GM12878 (cell line): ENCODE measurements around the gene SURF4. TPM values are rescaled to one million over a fixed set of nuclear protein-coding genes. Genes with fewer than 3 reads are reported as not detected.

Source experiments
- BCLAF1 ChIP-seq: fragments of 450-650 bp; IDR thresholded peaks from 2 replicates; pipeline ENCODE4 v1.6.1; 2017; ENCODE audit warnings: antibody characterized with exemption, mild to moderate bottlenecking, moderate library complexity
- ETV6 ChIP-seq, 2 experiments: fragments of 450-650 bp in 1 of 2; IDR thresholded peaks in 1 of 2; conservative IDR thresholded peaks in 1 of 2; 2 replicates each; pipeline ENCODE4 v1.6.1; 2014; ENCODE audit warnings: antibody characterized with exemption in 1 of 2, borderline replicate concordance in 1 of 2, low read depth in 1 of 2, mild to moderate bottlenecking in 1 of 2, moderate library complexity in 1 of 2
- FOXK2 ChIP-seq: fragments of 450-650 bp; IDR thresholded peaks from 2 replicates; pipeline ENCODE4 v1.6.1; 2017; ENCODE audit warnings: mild to moderate bottlenecking, moderate library complexity
- IKZF2 ChIP-seq, 2 experiments: fragments of 450-650 bp; IDR thresholded peaks; 2 replicates each; pipeline ENCODE4 v1.6.1; 2017; ENCODE audit warnings: mild to moderate bottlenecking in 2 of 2, moderate library complexity in 2 of 2
- LARP7 ChIP-seq: fragments of 450-650 bp; IDR thresholded peaks from 2 replicates; pipeline ENCODE4 v1.6.1; 2017; ENCODE audit warnings: mild to moderate bottlenecking
- MEF2B ChIP-seq: fragments of 450-650 bp; IDR thresholded peaks from 2 replicates; pipeline ENCODE4 v1.6.1; 2018; ENCODE audit warnings: mild to moderate bottlenecking, moderate library complexity; ENCODE audit not compliant: partially characterized antibody, poor library complexity, severe bottlenecking
- MYC ChIP-seq: IDR thresholded peaks from 2 replicates; pipeline ENCODE4 v1.6.1; 2011; ENCODE audit warnings: mild to moderate bottlenecking, low read length, moderate library complexity, inconsistent platforms; ENCODE audit not compliant: insufficient read depth, insufficient replicate concordance, insufficient read length, severe bottlenecking
- NR2F1 ChIP-seq: fragments of 450-650 bp; conservative IDR thresholded peaks from 2 replicates; pipeline ENCODE4 v1.6.1; 2017; ENCODE audit warnings: mild to moderate bottlenecking
- POLR2AphosphoS2 ChIP-seq: IDR thresholded peaks from 2 replicates; pipeline ENCODE4 v1.6.1; 2011; ENCODE audit warnings: low read depth, mild to moderate bottlenecking, low read length, improper control_type of control experiment, moderate library complexity
- POU2F2 ChIP-seq: IDR thresholded peaks from 3 replicates; pipeline ENCODE4 v1.6.1; 2011; ENCODE audit warnings: low read depth, mild to moderate bottlenecking, low read length, borderline replicate concordance
- RCOR1 ChIP-seq: conservative IDR thresholded peaks from 2 replicates; pipeline ENCODE4 v1.6.1; 2012; ENCODE audit warnings: low read depth, low read length, improper control_type of control experiment
- SMAD1 ChIP-seq: fragments of 450-650 bp; IDR thresholded peaks from 2 replicates; pipeline ENCODE4 v1.6.1; 2018; ENCODE audit warnings: mild to moderate bottlenecking, low read depth; ENCODE audit not compliant: partially characterized antibody
- SMC3 ChIP-seq: IDR thresholded peaks from 2 replicates; pipeline ENCODE4 v1.6.1; 2011; ENCODE audit warnings: low read length, improper control_type of control experiment, borderline replicate concordance
- TCF12 ChIP-seq: IDR thresholded peaks from 2 replicates; pipeline ENCODE4 v1.6.1; 2011; ENCODE audit warnings: low read depth, mild to moderate bottlenecking, low read length
- YBX1 ChIP-seq: fragments of 450-650 bp; IDR thresholded peaks from 2 replicates; pipeline ENCODE4 v1.6.1; 2016; ENCODE audit warnings: antibody characterized with exemption
- polyA plus RNA-seq, 11 experiments: library from polyadenylated mRNA; depleted of rRNA in 4 of 11; unstranded in 6 of 11; stranded (reverse) in 5 of 11; fragments of >200 nt; fragmentation: Nextera tagmentation in 4 of 11; fragmentation: Illumina TruSeq in 1 of 11; extraction: Ambion mirVana in 4 of 11; extraction: Trizol in 1 of 11; gene quantifications; 1 replicate in 1 of 11; 2 replicates in 10 of 11; pipeline versions ENCODE4 v1.2.1 to v1.2.3, GENCODE V29; 2011 to 2016; ENCODE audit warnings: inconsistent platforms in 2 of 11, missing spikeins in 2 of 11, low read depth in 1 of 11
- total RNA-seq, 4 experiments: library from RNA; depleted of rRNA in 3 of 4; stranded (reverse); fragments of >200 nt in 3 of 4; fragmentation: Illumina TruSeq in 1 of 4; extraction: Trizol in 1 of 4; gene quantifications; 2 replicates each; pipeline versions ENCODE4 v1.2.1 to v1.2.3, GENCODE V29; 2013 to 2021
- TF ChIP-seq, protein P1 (sequence below): fragments of 450-650 bp; IDR thresholded peaks from 2 replicates; pipeline ENCODE4 v1.6.1; 2014; ENCODE audit warnings: mild to moderate bottlenecking
- TF ChIP-seq, protein P2 (sequence below): fragments of 450-650 bp; IDR thresholded peaks from 2 replicates; pipeline ENCODE4 v1.6.1; 2017; ENCODE audit warnings: low read depth, mild to moderate bottlenecking, moderate library complexity
- TF ChIP-seq, protein P3 (sequence below): IDR thresholded peaks from 2 replicates; pipeline ENCODE4 v1.6.1; 2011; ENCODE audit warnings: low read depth, low read length, improper control_type of control experiment, borderline replicate concordance

Gene SURF4
- total and polyA plus RNA-seq, 10 of the 15 experiments (the other 5 are each of a cell fraction or from before 2014, with no cell fraction given) = 6.4 to 134 (median 78.7) TPM

GRCh38 chr9:133375724-133376654 is at the start of gene SURF4, which contains the start of gene STKLD1 (continued):
- TF ChIP-seq, protein P1, sequence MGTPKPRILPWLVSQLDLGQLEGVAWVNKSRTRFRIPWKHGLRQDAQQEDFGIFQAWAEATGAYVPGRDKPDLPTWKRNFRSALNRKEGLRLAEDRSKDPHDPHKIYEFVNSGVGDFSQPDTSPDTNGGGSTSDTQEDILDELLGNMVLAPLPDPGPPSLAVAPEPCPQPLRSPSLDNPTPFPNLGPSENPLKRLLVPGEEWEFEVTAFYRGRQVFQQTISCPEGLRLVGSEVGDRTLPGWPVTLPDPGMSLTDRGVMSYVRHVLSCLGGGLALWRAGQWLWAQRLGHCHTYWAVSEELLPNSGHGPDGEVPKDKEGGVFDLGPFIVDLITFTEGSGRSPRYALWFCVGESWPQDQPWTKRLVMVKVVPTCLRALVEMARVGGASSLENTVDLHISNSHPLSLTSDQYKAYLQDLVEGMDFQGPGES = no peak
- TF ChIP-seq SMAD1 (no peak), YBX1 (no peak), IKZF2 (IDR thresholded peaks at IDR 0.05) (no peak), FOXK2 (no peak), POU2F2 (peak; percentile 62; the same call in 2 of the 3 replicates), NR2F1 (peak; percentile 65), ETV6 (conservative IDR thresholded peaks at IDR 0.05 in 1 of 2, IDR thresholded peaks at IDR 0.05 in 1 of 2; ENCODE audit: borderline replicate concordance in 1 of 2, low read depth in 1 of 2) (no peak), BCLAF1 (0 out of 2 replicates have a peak, but pooled peaks have one; percentile 42), POLR2AphosphoS2 (peak; percentile 67; the same call in 1 of the 2 replicates), SMC3 (no peak), MYC (peak; percentile 16), MEF2B (no peak), TCF12 (peak; percentile 48; the same call in 1 of the 2 replicates), LARP7 (peak; percentile 83), RCOR1 (no peak)
- TF ChIP-seq, protein P2, sequence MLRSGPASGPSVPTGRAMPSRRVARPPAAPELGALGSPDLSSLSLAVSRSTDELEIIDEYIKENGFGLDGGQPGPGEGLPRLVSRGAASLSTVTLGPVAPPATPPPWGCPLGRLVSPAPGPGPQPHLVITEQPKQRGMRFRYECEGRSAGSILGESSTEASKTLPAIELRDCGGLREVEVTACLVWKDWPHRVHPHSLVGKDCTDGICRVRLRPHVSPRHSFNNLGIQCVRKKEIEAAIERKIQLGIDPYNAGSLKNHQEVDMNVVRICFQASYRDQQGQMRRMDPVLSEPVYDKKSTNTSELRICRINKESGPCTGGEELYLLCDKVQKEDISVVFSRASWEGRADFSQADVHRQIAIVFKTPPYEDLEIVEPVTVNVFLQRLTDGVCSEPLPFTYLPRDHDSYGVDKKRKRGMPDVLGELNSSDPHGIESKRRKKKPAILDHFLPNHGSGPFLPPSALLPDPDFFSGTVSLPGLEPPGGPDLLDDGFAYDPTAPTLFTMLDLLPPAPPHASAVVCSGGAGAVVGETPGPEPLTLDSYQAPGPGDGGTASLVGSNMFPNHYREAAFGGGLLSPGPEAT = no peak
- TF ChIP-seq, protein P3, sequence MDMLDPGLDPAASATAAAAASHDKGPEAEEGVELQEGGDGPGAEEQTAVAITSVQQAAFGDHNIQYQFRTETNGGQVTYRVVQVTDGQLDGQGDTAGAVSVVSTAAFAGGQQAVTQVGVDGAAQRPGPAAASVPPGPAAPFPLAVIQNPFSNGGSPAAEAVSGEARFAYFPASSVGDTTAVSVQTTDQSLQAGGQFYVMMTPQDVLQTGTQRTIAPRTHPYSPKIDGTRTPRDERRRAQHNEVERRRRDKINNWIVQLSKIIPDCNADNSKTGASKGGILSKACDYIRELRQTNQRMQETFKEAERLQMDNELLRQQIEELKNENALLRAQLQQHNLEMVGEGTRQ = no peak
